Neural cell (in vitro differentiated cells): ENCODE measurements around the gene SRP14. TPM values are rescaled to one million over a fixed set of nuclear protein-coding genes. Genes with fewer than 3 reads are reported as not detected.

Source experiments
- H2AFZ ChIP-seq: fragments of 200-600, 300-800 bp; sonication (generic), shearing (Covaris generic); 2 replicates; pipeline ENCODE4 v1.6.0; 2014; ENCODE audit warnings: low read depth, mild to moderate bottlenecking, antibody characterized with exemption, low read length, moderate library complexity
- H3F3A ChIP-seq: fragments of 200-600 bp; shearing (Covaris generic); 2 replicates; pipeline ENCODE4 v1.6.1; 2016; ENCODE audit warnings: mild to moderate bottlenecking, moderate library complexity, mixed read lengths, antibody characterized with exemption, low read length; ENCODE audit not compliant: insufficient read depth, poor library complexity, severe bottlenecking
- H3K27ac ChIP-seq: fragments of 200-600, 300-800 bp; sonication (generic), shearing (Covaris generic); 2 replicates; pipeline ENCODE4 v1.5.1; 2014; ENCODE audit warnings: mild to moderate bottlenecking, low read length, moderate library complexity
- H3K27me3 ChIP-seq: fragments of 300-800, 200-600 bp; sonication (generic), shearing (Covaris generic); 2 replicates; pipeline ENCODE4 v1.6.0; 2014; ENCODE audit warnings: mild to moderate bottlenecking, low read depth, low read length, moderate library complexity; ENCODE audit not compliant: insufficient read depth
- H3K36me3 ChIP-seq: fragments of 300-800, 200-600 bp; sonication (generic), shearing (Covaris generic); 2 replicates; pipeline ENCODE4 v1.5.1; 2014; ENCODE audit warnings: mild to moderate bottlenecking, antibody characterized with exemption, low read length, moderate library complexity; ENCODE audit not compliant: insufficient read depth
- H3K4me2 ChIP-seq: fragments of 300-800, 200-600 bp; sonication (generic), shearing (Covaris generic); 2 replicates; pipeline ENCODE4 v1.6.0; 2014; ENCODE audit warnings: mild to moderate bottlenecking, low read length
- H3K4me3 ChIP-seq: fragments of 300-800, 200-600 bp; sonication (generic), shearing (Covaris generic); 2 replicates; pipeline ENCODE4 v1.5.1; 2014; ENCODE audit warnings: mild to moderate bottlenecking, low read length, moderate library complexity
- H3K79me2 ChIP-seq: fragments of 200-600 bp; shearing (Covaris generic); replicated peaks from 2 replicates; pipeline ENCODE4 v1.6.0; 2014; ENCODE audit warnings: mild to moderate bottlenecking, low read length, moderate library complexity; ENCODE audit not compliant: insufficient read depth
- H3K9ac ChIP-seq: fragments of 300-800, 200-600 bp; sonication (generic), shearing (Covaris generic); 2 replicates; pipeline ENCODE4 v1.6.1; 2016; ENCODE audit warnings: mild to moderate bottlenecking, low read length, mixed read lengths
- H3K9me2 ChIP-seq: fragments of 200-600 bp; shearing (Covaris generic); 2 replicates; pipeline ENCODE4 v1.6.1; 2016; ENCODE audit warnings: mild to moderate bottlenecking, low read length, mixed read lengths; ENCODE audit not compliant: insufficient read depth
- H3K9me3 ChIP-seq: fragments of 200-600, 300-800 bp; sonication (generic), shearing (Covaris generic); 2 replicates; pipeline ENCODE4 v1.6.1; 2016; ENCODE audit warnings: mild to moderate bottlenecking, mixed run types, low read length, moderate library complexity, mixed read lengths
- H4K20me1 ChIP-seq: fragments of 200-600 bp; shearing (Covaris generic); 2 replicates; pipeline ENCODE4 v1.6.1; 2016; ENCODE audit warnings: mild to moderate bottlenecking, mixed run types; ENCODE audit not compliant: insufficient read depth
- CTCF ChIP-seq: fragments of 450-650 bp; IDR thresholded peaks from 2 replicates; pipeline ENCODE4 v1.5.1; 2014; ENCODE audit warnings: antibody characterized with exemption, mild to moderate bottlenecking, moderate library complexity; ENCODE audit not compliant: poor library complexity, severe bottlenecking
- EP300 ChIP-seq: fragments of 450-650 bp; conservative IDR thresholded peaks from 2 replicates; pipeline ENCODE4 v1.6.1; 2014; ENCODE audit warnings: antibody characterized with exemption, mild to moderate bottlenecking, moderate library complexity; ENCODE audit not compliant: poor library complexity, severe bottlenecking
- EZH2 ChIP-seq: fragments of 200-600, 300-800 bp; shearing (Covaris generic), sonication (generic); IDR thresholded peaks from 2 replicates; pipeline ENCODE4 v1.6.1; 2014; ENCODE audit warnings: antibody characterized with exemption, low read length, borderline replicate concordance, mild to moderate bottlenecking; ENCODE audit not compliant: insufficient read depth, poor library complexity, severe bottlenecking
- MXI1 ChIP-seq: fragments of 450-650 bp; conservative IDR thresholded peaks from 2 replicates; pipeline ENCODE4 v1.6.1; 2014; ENCODE audit warnings: antibody characterized with exemption, mild to moderate bottlenecking; ENCODE audit not compliant: poor library complexity, severe bottlenecking
- POLR2AphosphoS5 ChIP-seq: IDR thresholded peaks from 2 replicates; pipeline ENCODE4 v1.6.1; 2012
- RAD21 ChIP-seq: fragments of 450-650 bp; conservative IDR thresholded peaks from 2 replicates; pipeline ENCODE4 v1.6.1; 2014; ENCODE audit warnings: antibody characterized with exemption, mild to moderate bottlenecking, moderate library complexity
- REST ChIP-seq: IDR thresholded peaks from 2 replicates; pipeline ENCODE4 v1.6.1; 2012; ENCODE audit warnings: borderline replicate concordance
- SMC3 ChIP-seq: fragments of 450-650 bp; conservative IDR thresholded peaks from 2 replicates; pipeline ENCODE4 v1.6.1; 2014; ENCODE audit warnings: antibody characterized with exemption, mild to moderate bottlenecking, moderate library complexity; ENCODE audit not compliant: poor library complexity
- TAF1 ChIP-seq: IDR thresholded peaks from 2 replicates; pipeline ENCODE4 v1.6.1; 2012; ENCODE audit warnings: low read depth
- polyA plus RNA-seq: library from polyadenylated mRNA; depleted of rRNA; stranded (reverse); fragments of >200 nt; gene quantifications from 2 replicates; pipeline ENCODE4 v1.2.3, GENCODE V29; 2014

Gene SRP14
- polyA plus RNA-seq, 1 donor from 2014 or later = 490 TPM

- no peak overlapping the region for H2AFZ ChIP-seq
- no peak for TF ChIP-seq EZH2
- no peak for TF ChIP-seq RAD21
- no peak for TF ChIP-seq SMC3
- TF ChIP-seq REST = no peak
- no peak for TF ChIP-seq POLR2AphosphoS5
- TF ChIP-seq CTCF = no peak
- TF ChIP-seq EP300 = no peak
- TF ChIP-seq MXI1 = no peak
- TF ChIP-seq TAF1 = no peak
- no peaks in the 10 kb centered on the region for H3K79me2 ChIP-seq
- no peaks in the 10 kb centered on the region for H3K9me2 ChIP-seq
- no peak overlapping the region for H3K27ac ChIP-seq
- no peaks in the 10 kb centered on the region for H3K36me3 ChIP-seq
- H3K4me2 ChIP-seq = no peak overlapping the region
- no peak overlapping the region for H3K9ac ChIP-seq
- no peaks in the 10 kb centered on the region for H3K27me3 ChIP-seq
- no peaks in the 10 kb centered on the region for H4K20me1 ChIP-seq
- no peaks in the 10 kb centered on the region for H3F3A ChIP-seq
- no peak overlapping the region for H3K4me3 ChIP-seq
- no peaks in the 10 kb centered on the region for H3K9me3 ChIP-seq
Observed at GRCh38 chr15:40046721-40047414, 7.9 kb upstream of the SRP14 start.

- H3K79me2 ChIP-seq = no peaks in the 10 kb centered on the region
- TF ChIP-seq POLR2AphosphoS5 (no peak), SMC3 (no peak), CTCF (no peak), EZH2 (no peak), MXI1 (no peak), RAD21 (no peak), EP300 (no peak), TAF1 (no peak), REST (no peak)
- no peaks in the 10 kb centered on the region for H3K9me2 ChIP-seq
- H3K9ac ChIP-seq = no peak overlapping the region
- no peaks in the 10 kb centered on the region for H3F3A ChIP-seq
- no peak overlapping the region for H3K4me2 ChIP-seq
- no peaks in the 10 kb centered on the region for H3K9me3 ChIP-seq
- H3K36me3 ChIP-seq = no peaks in the 10 kb centered on the region
- H3K4me3 ChIP-seq = no peak overlapping the region
- no peaks in the 10 kb centered on the region for H3K27me3 ChIP-seq
- H3K27ac ChIP-seq = no peak overlapping the region
- no peak overlapping the region for H2AFZ ChIP-seq
- H4K20me1 ChIP-seq = no peaks in the 10 kb centered on the region
Observed at GRCh38 chr15:40045572-40046217, 6.7 kb upstream of the SRP14 start.
